AG09309 (cell line): ENCODE results near the gene RHOB.

Source experiments
- DNase-seq: peaks from one replicate; pipeline ENCODE4 v3.0.0-alpha.2; 2010; ENCODE audit warnings: low read depth
- H3K4me3 ChIP-seq: 2 replicates; pipeline ENCODE4 v1.5.1; 2011; ENCODE audit warnings: mild to moderate bottlenecking, low read depth, low read length, moderate library complexity; ENCODE audit not compliant: control insufficient read depth
- CTCF ChIP-seq: IDR thresholded peaks from 2 replicates; pipeline ENCODE4 v1.5.1; 2011; ENCODE audit warnings: mild to moderate bottlenecking, low read depth, low read length, inconsistent platforms; ENCODE audit not compliant: insufficient read depth, control insufficient read depth; ENCODE audit errors: missing control alignments

Gene RHOB

DNA sequence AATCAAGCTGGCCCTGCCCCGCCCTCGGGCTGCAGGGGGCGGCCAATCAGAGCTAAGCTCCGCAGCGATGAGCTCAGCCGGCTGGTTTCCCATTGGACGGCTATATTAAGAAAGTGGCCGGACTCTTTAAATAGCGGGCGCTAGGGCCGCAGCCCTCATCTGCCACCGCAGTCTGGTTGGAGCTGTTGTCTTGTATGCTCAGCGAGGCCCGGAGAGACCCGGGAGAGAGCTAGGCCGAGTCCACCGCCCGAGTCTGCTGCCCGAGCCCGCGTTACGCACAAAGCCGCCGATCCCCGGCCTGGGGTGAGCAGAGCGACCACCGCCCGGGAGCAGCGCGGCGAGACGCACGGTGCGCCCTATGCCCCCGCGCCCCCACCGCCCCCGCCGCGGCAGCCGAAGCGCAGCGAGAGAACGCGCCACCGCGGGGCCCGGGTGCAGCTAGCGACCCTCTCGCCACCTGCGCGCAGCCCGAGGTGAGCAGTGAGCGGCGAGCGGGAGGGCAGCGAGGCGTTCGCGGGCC, at the start of gene RHOB:
Gene RHOB (plus strand): TSS at position 158 of the 520 bp plus-strand sequence. CDS start 392 bp downstream, outside the sequence.
- peak; percentile 95 for DNase-seq
- TF ChIP-seq CTCF = no peak
- H3K4me3 ChIP-seq = peak within 1 kb of the TSS; percentile 79

- no peak overlapping the region for H3K4me3 ChIP-seq
- no peak for TF ChIP-seq CTCF
- DNase-seq = no peak
Measured at GRCh38 chr2:20397811-20398447, 48.9 kb upstream of the RHOB start.

DNA sequence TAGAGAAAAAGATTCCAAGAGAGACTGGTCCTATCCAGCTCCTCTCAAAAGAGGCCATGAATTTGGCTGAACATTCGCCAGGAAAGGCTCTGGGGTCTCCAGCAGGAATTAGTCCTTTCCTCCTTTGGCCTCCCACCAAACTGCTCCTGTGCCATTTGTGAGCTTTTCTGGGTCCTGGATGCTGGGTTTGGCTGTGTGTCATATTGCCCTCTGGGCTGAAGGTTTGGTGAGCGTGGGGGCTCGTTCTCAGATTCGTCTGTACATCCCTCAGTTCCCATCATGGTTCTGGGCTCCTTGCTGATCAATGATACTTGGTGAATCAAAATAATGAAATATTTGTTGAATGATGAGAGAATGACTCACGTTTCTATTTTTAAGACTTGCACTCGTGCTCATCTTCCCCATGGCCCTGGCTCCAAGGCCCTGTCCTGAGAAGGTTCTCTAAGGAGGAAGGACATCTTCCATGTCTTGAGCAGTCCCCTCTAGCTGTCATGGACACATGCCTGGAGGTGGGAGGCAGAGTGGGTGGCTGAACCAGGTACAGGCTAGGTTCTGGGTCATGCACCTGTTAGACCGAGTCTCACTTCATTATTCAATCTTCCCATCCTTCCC, 47.8 kb upstream of the RHOB start:
- TF ChIP-seq CTCF = no peak
- H3K4me3 ChIP-seq = no peak overlapping the region
- DNase-seq = no peak

DNA sequence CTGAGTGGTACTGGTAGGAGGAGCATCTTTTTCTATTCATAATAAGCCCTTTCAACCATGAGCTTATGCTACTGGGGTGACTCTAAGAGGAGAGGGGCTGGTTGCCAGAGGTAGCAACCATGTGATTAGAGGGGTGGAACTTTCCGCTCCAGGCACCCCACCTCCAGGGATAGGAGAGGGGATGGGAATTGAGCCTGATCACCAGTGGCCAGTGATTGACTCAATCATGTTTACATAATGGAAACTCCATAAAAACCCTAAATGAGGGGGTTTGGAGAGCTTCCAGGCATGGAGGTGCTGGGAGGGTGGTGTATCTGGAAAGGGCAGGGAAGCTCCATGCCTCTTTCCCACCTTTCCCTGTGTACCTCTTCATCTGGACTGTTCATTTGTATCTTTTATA, 46.6 kb upstream of the RHOB start:
- TF ChIP-seq CTCF = no peak
- DNase-seq = no peak
- H3K4me3 ChIP-seq = no peak overlapping the region

DNA sequence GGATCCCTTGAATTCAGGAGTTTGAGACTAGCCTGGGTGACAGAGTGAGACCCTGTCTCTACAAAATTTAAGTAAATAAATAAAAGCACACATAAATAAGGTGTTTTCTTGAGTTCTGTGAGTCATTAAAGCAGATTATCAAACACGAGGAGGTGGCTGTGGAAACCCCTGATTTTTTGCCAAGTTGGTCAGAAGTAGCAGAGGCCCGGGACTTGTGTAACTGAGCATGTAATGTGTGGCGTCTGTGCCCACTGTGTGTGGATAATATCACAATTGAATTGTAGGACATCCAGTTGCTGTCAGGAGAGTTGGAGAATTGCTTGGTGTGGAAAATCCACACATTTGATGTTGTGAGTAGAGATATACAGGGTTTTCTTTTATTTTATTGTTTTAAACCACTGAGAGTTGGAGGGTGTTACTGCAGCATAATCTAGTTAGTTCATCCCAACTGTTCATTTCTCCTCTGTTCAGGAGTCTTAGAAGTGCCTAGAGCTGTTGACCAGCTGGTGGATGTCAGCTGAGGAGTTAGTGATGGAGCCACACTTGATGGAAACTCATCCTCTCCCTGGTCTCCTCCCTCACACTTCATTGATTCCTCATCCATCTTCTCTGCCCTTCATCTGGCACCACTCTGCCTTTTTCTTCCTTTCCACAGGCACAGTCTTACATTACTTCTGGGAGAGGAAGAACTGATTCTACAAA, 45.9 kb upstream of the RHOB start:
- DNase-seq = no peak
- no peak overlapping the region for H3K4me3 ChIP-seq
- TF ChIP-seq CTCF = no peak

GRCh38 chr2:20401489-20401835, 45.4 kb upstream of the RHOB start:
- DNase-seq = no peak
- H3K4me3 ChIP-seq = no peak overlapping the region
- TF ChIP-seq CTCF = no peak
